Measurements from ENCODE around the gene HOXD8.

DNA sequence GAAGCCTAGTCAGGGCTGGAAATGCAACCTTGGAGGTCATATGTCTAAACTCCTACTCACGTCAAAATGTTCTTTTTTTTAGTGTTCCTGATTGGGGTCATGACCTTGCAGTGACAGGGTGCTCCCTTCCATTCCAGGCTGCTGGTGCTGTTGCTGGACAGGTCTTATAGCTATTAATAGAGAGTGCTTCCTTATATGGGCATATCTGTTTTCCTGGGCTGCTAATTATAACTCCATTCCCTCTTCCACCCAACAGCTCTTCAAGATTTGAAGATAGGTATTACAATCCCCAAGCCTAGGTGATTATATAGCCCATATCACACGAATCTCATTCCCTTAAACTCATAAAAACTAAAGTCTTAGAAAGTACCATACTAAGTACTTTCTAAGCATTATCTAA lies 40.2 kb downstream of the HOXD8 start:
- TF ChIP-seq, protein P1, sequence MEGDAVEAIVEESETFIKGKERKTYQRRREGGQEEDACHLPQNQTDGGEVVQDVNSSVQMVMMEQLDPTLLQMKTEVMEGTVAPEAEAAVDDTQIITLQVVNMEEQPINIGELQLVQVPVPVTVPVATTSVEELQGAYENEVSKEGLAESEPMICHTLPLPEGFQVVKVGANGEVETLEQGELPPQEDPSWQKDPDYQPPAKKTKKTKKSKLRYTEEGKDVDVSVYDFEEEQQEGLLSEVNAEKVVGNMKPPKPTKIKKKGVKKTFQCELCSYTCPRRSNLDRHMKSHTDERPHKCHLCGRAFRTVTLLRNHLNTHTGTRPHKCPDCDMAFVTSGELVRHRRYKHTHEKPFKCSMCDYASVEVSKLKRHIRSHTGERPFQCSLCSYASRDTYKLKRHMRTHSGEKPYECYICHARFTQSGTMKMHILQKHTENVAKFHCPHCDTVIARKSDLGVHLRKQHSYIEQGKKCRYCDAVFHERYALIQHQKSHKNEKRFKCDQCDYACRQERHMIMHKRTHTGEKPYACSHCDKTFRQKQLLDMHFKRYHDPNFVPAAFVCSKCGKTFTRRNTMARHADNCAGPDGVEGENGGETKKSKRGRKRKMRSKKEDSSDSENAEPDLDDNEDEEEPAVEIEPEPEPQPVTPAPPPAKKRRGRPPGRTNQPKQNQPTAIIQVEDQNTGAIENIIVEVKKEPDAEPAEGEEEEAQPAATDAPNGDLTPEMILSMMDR (IDR thresholded peaks at IDR 0.05 in 2 of 3, conservative IDR thresholded peaks at IDR 0.05 in 1 of 3; ENCODE audit: control insufficient read depth in 2 of 3, extremely low read depth in 1 of 3, insufficient read depth in 1 of 3, low read depth in 3 of 3, low read length in 3 of 3), result no peak
- no peak for TF ChIP-seq RAD51 (IDR thresholded peaks at IDR 0.05)
- no peak for TF ChIP-seq PML (IDR thresholded peaks at IDR 0.05; ENCODE audit: low read length)
- TF ChIP-seq ASH2L (IDR thresholded peaks at IDR 0.05; ENCODE audit: borderline replicate concordance, low read depth), result no peak
- TF ChIP-seq EZH2 (IDR thresholded peaks at IDR 0.05; ENCODE audit: borderline replicate concordance, control insufficient read depth, low read depth, low read length), result no peak
- no peak for TF ChIP-seq FOXM1 (IDR thresholded peaks at IDR 0.05; ENCODE audit: low read depth, low read length)
- TF ChIP-seq FOXK2 (IDR thresholded peaks at IDR 0.05), result no peak
- TF ChIP-seq, protein P2, sequence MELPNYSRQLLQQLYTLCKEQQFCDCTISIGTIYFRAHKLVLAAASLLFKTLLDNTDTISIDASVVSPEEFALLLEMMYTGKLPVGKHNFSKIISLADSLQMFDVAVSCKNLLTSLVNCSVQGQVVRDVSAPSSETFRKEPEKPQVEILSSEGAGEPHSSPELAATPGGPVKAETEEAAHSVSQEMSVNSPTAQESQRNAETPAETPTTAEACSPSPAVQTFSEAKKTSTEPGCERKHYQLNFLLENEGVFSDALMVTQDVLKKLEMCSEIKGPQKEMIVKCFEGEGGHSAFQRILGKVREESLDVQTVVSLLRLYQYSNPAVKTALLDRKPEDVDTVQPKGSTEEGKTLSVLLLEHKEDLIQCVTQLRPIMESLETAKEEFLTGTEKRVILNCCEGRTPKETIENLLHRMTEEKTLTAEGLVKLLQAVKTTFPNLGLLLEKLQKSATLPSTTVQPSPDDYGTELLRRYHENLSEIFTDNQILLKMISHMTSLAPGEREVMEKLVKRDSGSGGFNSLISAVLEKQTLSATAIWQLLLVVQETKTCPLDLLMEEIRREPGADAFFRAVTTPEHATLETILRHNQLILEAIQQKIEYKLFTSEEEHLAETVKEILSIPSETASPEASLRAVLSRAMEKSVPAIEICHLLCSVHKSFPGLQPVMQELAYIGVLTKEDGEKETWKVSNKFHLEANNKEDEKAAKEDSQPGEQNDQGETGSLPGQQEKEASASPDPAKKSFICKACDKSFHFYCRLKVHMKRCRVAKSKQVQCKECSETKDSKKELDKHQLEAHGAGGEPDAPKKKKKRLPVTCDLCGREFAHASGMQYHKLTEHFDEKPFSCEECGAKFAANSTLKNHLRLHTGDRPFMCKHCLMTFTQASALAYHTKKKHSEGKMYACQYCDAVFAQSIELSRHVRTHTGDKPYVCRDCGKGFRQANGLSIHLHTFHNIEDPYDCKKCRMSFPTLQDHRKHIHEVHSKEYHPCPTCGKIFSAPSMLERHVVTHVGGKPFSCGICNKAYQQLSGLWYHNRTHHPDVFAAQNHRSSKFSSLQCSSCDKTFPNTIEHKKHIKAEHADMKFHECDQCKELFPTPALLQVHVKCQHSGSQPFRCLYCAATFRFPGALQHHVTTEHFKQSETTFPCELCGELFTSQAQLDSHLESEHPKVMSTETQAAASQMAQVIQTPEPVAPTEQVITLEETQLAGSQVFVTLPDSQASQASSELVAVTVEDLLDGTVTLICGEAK (IDR thresholded peaks at IDR 0.05; ENCODE audit: borderline replicate concordance), result no peak
